Smooth muscle cell (in vitro differentiated cells): ENCODE measurements around the gene PTPN2. TPM values are rescaled to one million over a fixed set of nuclear protein-coding genes. Genes with fewer than 3 reads are reported as not detected.
"Not testable (repeated sequence)": the region's sequence is repeated elsewhere in the genome, so short reads cannot be mapped to it uniquely, and the experiment has no call there.

Experiments
- DNase-seq: peaks from one replicate; lab custom pipeline; 2025; ENCODE audit not compliant: unreplicated experiment; lab: John Stamatoyannopoulos, UW
- H2AFZ ChIP-seq: fragments of 200-600 bp; sonication (generic); 2 replicates; pipeline ENCODE4 v1.6.0; 2016; ENCODE audit warnings: antibody characterized with exemption, low read depth, mild to moderate bottlenecking
- H3F3A ChIP-seq: fragments of 200-600 bp; sonication (generic); 2 replicates; pipeline ENCODE4 v1.6.0; 2017; ENCODE audit warnings: antibody characterized with exemption, low read depth
- H3K27ac ChIP-seq: fragments of 200-600 bp; sonication (generic); 2 replicates; pipeline ENCODE4 v1.5.1; 2016; ENCODE audit warnings: low read depth, mild to moderate bottlenecking
- H3K27me3 ChIP-seq: fragments of 200-600 bp; sonication (generic); 2 replicates; pipeline ENCODE4 v1.6.1; 2016; ENCODE audit warnings: low read depth, mild to moderate bottlenecking
- H3K36me3 ChIP-seq: fragments of 200-600 bp; sonication (generic); 2 replicates; pipeline ENCODE4 v1.5.1; 2016; ENCODE audit warnings: low read depth
- H3K4me1 ChIP-seq: fragments of 200-600 bp; sonication (generic); 2 replicates; pipeline ENCODE4 v1.5.1; 2016; ENCODE audit warnings: low read depth
- H3K4me2 ChIP-seq: fragments of 200-600 bp; sonication (generic); 2 replicates; pipeline ENCODE4 v1.6.0; 2016; ENCODE audit warnings: mild to moderate bottlenecking
- H3K4me3 ChIP-seq: fragments of 200-600 bp; sonication (generic); 2 replicates; pipeline ENCODE4 v1.5.1; 2016; ENCODE audit warnings: mild to moderate bottlenecking
- H3K79me2 ChIP-seq: fragments of 200-600 bp; sonication (generic); 2 replicates; pipeline ENCODE4 v1.6.0; 2016; ENCODE audit warnings: low read depth, mild to moderate bottlenecking
- H3K9ac ChIP-seq: fragments of 200-600 bp; sonication (generic); 2 replicates; pipeline ENCODE4 v1.6.0; 2016; ENCODE audit warnings: low read depth
- H3K9me3 ChIP-seq: fragments of 200-600 bp; sonication (generic); replicated peaks from 2 replicates; pipeline ENCODE4 v1.5.1; 2016; ENCODE audit warnings: low read depth
- H4K20me1 ChIP-seq: fragments of 200-600 bp; sonication (generic); 2 replicates; pipeline ENCODE4 v1.6.0; 2016; ENCODE audit warnings: low read depth
- CTCF ChIP-seq: fragments of 200-600 bp; sonication (generic); IDR thresholded peaks from 2 replicates; pipeline ENCODE4 v1.5.1; 2017; ENCODE audit warnings: borderline replicate concordance, mild to moderate bottlenecking, antibody characterized with exemption; ENCODE audit not compliant: insufficient read depth, poor library complexity, severe bottlenecking
- WGBS: methylation state at CpG from one replicate; pipeline ENCODE4 v1.1.7; 2016; ENCODE audit warnings: low lambda C conversion rate; 5-methylcytosine and 5-hydroxymethylcytosine counted together
- polyA plus RNA-seq: library from polyadenylated mRNA; unstranded; fragments of >200 nt; fragmentation: Nextera tagmentation; extraction: Ambion mirVana; gene quantifications from 2 replicates; pipeline ENCODE4 v1.2.1, GENCODE V29; 2016
- total RNA-seq: library from RNA; depleted of rRNA; stranded (reverse); fragments of >200 nt; gene quantifications from 2 replicates; pipeline ENCODE4 v1.2.3, GENCODE V29; 2014

PTPN2 gene
- total and polyA plus RNA-seq, 2 experiments from 2014 or later: 17.1 to 48.7 TPM

GRCh38 chr18:12767580-12768155 lies 116.4 kb downstream of the PTPN2 start:
- DNase-seq: no peak
- Histone ChIP-seq H3K9ac (no peak overlapping the region), H3K4me1 (no peaks in the 10 kb centered on the region), H3K9me3 (no peaks in the 10 kb centered on the region), H4K20me1 (no peaks in the 10 kb centered on the region), H3K4me3 (no peak overlapping the region), H3F3A (no peaks in the 10 kb centered on the region), H3K27me3 (no peaks in the 10 kb centered on the region), H3K4me2 (no peak overlapping the region), H3K79me2 (no peaks in the 10 kb centered on the region), H2AFZ (no peak overlapping the region), H3K36me3 (no peaks in the 10 kb centered on the region), H3K27ac (no peak overlapping the region)
- 94% methylated on average over 9 of the region's 9 CpGs for WGBS
- no peak for TF ChIP-seq CTCF

GRCh38 chr18:12766986-12767433 lies 117.0 kb downstream of the PTPN2 start:
- H3K27me3 ChIP-seq: no peaks in the 10 kb centered on the region
- no peaks in the 10 kb centered on the region for H3K79me2 ChIP-seq
- H3K4me2 ChIP-seq: no peak overlapping the region
- H3F3A ChIP-seq: no peaks in the 10 kb centered on the region
- H4K20me1 ChIP-seq: no peaks in the 10 kb centered on the region
- no peak overlapping the region for H3K9ac ChIP-seq
- H3K27ac ChIP-seq: no peak overlapping the region
- H2AFZ ChIP-seq: no peak overlapping the region
- no peaks in the 10 kb centered on the region for H3K9me3 ChIP-seq
- TF ChIP-seq CTCF: no peak
- H3K4me3 ChIP-seq: no peak overlapping the region
- H3K36me3 ChIP-seq: no peaks in the 10 kb centered on the region
- H3K4me1 ChIP-seq: no peaks in the 10 kb centered on the region
- WGBS: 37% methylated on average over 13 of the region's 13 CpGs
- no peak for DNase-seq

- no peaks in the 10 kb centered on the region for H3K36me3 ChIP-seq
- no peaks in the 10 kb centered on the region for H3K79me2 ChIP-seq
- no peak overlapping the region for H3K27ac ChIP-seq
- H3K4me1 ChIP-seq: no peaks in the 10 kb centered on the region
- DNase-seq: no peak
- WGBS: 96% methylated on average over 11 of the region's 11 CpGs
- no peak overlapping the region for H2AFZ ChIP-seq
- no peak overlapping the region for H3K4me2 ChIP-seq
- H3K9ac ChIP-seq: no peak overlapping the region
- H4K20me1 ChIP-seq: no peaks in the 10 kb centered on the region
- H3K9me3 ChIP-seq: no peaks in the 10 kb centered on the region
- no peak for TF ChIP-seq CTCF
- H3F3A ChIP-seq: no peaks in the 10 kb centered on the region
- H3K4me3 ChIP-seq: no peak overlapping the region
- no peaks in the 10 kb centered on the region for H3K27me3 ChIP-seq
These were observed 118.5 kb downstream of the PTPN2 start for GRCh38 chr18:12765586-12765985.

GRCh38 chr18:12765126-12765525 lies 118.9 kb downstream of the PTPN2 start:
- Histone ChIP-seq H3F3A (no peaks in the 10 kb centered on the region), H3K27ac (no peak overlapping the region), H3K4me2 (no peak overlapping the region), H3K36me3 (no peaks in the 10 kb centered on the region), H3K4me3 (no peak overlapping the region), H3K27me3 (no peaks in the 10 kb centered on the region), H3K9ac (no peak overlapping the region), H2AFZ (no peak overlapping the region), H3K4me1 (no peaks in the 10 kb centered on the region), H4K20me1 (no peaks in the 10 kb centered on the region), H3K79me2 (no peaks in the 10 kb centered on the region), H3K9me3 (no peaks in the 10 kb centered on the region)
- no peak for DNase-seq
- WGBS: 90% methylated on average over 8 of the region's 8 CpGs
- TF ChIP-seq CTCF: no peak

GRCh38 chr18:12758566-12758965 lies 125.5 kb downstream of the PTPN2 start:
- DNase-seq, H3K9ac ChIP-seq, H3K27ac ChIP-seq, H3F3A ChIP-seq, H3K27me3 ChIP-seq, H3K4me1 ChIP-seq, H3K79me2 ChIP-seq, H4K20me1 ChIP-seq, H3K4me3 ChIP-seq, H3K4me2 ChIP-seq, H3K9me3 ChIP-seq, H2AFZ ChIP-seq, H3K36me3 ChIP-seq: not testable (repeated sequence)
- WGBS: 86% methylated on average over 3 of the region's 3 CpGs
